ENCODE data around the gene TRIM14. TPM values are rescaled to one million over a fixed set of nuclear protein-coding genes. Genes with fewer than 3 reads are reported as not detected.

TRIM14 gene
- total and polyA plus RNA-seq, 2 donors from 2014 or later, result 11.3 to 26.3 TPM

GRCh38 chr9:98049288-98050072 lies 69.5 kb downstream of the TRIM14 start:
- no peak for TF ChIP-seq CTCF (IDR thresholded peaks at IDR 0.05; ENCODE audit: borderline replicate concordance, extremely low read depth, insufficient read depth)
- FAIRE-seq, result no peak

GRCh38 chr9:98047002-98047401 lies 72.0 kb downstream of the TRIM14 start:
- Histone ChIP-seq H3K9me3 (ENCODE audit: control insufficient read depth in 2 of 3, insufficient read depth in 1 of 3, low read length in 3 of 3) (no peaks in the 10 kb centered on the region), H3K4me1 (ENCODE audit: control insufficient read depth in 2 of 3, insufficient read depth in 2 of 3, low read depth in 1 of 3, low read length in 3 of 3) (no peaks in the 10 kb centered on the region), H3K4me3 (ENCODE audit: low read length in 3 of 3) (no peak overlapping the region), H3K9ac (ENCODE audit: low read length in 3 of 3) (no peak overlapping the region), H3K27ac (ENCODE audit: low read depth in 2 of 2, low read length in 2 of 2) (no peak overlapping the region), H3K36me3 (ENCODE audit: control insufficient read depth in 2 of 3, insufficient read depth in 3 of 3, low read length in 3 of 3) (no peaks in the 10 kb centered on the region), H3K27me3 (ENCODE audit: control insufficient read depth, insufficient read depth, low read length) (no peaks in the 10 kb centered on the region)
- intact Hi-C loops (cut with DNase I), result no loop called here
- TF ChIP-seq CTCF (IDR thresholded peaks at IDR 0.05; ENCODE audit: borderline replicate concordance, extremely low read depth, insufficient read depth), result no peak
- DNase-seq (no peak), FAIRE-seq (no peak)

More at GRCh38 chr9:98049288-98050072, 69.5 kb downstream of the TRIM14 start:
- Histone ChIP-seq H3K36me3 (ENCODE audit: control insufficient read depth in 2 of 3, insufficient read depth in 3 of 3, low read length in 3 of 3) (no peaks in the 10 kb centered on the region), H3K4me1 (ENCODE audit: control insufficient read depth in 2 of 3, insufficient read depth in 2 of 3, low read depth in 1 of 3, low read length in 3 of 3) (no peaks in the 10 kb centered on the region), H3K9ac (ENCODE audit: low read length in 3 of 3) (no peak overlapping the region), H3K4me3 (ENCODE audit: low read length in 3 of 3) (no peak overlapping the region), H3K27me3 (ENCODE audit: control insufficient read depth, insufficient read depth, low read length) (no peaks in the 10 kb centered on the region), H3K27ac (ENCODE audit: low read depth in 2 of 2, low read length in 2 of 2) (no peak overlapping the region), H3K9me3 (ENCODE audit: control insufficient read depth in 2 of 3, insufficient read depth in 1 of 3, low read length in 3 of 3) (no peaks in the 10 kb centered on the region)
- no peak for DNase-seq
- intact Hi-C loops (cut with DNase I), result no loop called here

- Histone ChIP-seq H3K36me3 (ENCODE audit: control insufficient read depth in 2 of 3, insufficient read depth in 3 of 3, low read length in 3 of 3) (no peaks in the 10 kb centered on the region), H3K4me1 (ENCODE audit: control insufficient read depth in 2 of 3, insufficient read depth in 2 of 3, low read depth in 1 of 3, low read length in 3 of 3) (no peaks in the 10 kb centered on the region), H3K4me3 (ENCODE audit: low read length in 3 of 3) (no peak overlapping the region), H3K27ac (ENCODE audit: low read depth in 2 of 2, low read length in 2 of 2) (no peak overlapping the region), H3K27me3 (ENCODE audit: control insufficient read depth, insufficient read depth, low read length) (no peaks in the 10 kb centered on the region), H3K9me3 (ENCODE audit: control insufficient read depth in 2 of 3, insufficient read depth in 1 of 3, low read length in 3 of 3) (no peaks in the 10 kb centered on the region), H3K9ac (ENCODE audit: low read length in 3 of 3) (no peak overlapping the region)
- no peak for DNase-seq
- FAIRE-seq, result no peak
- no peak for TF ChIP-seq CTCF (IDR thresholded peaks at IDR 0.05; ENCODE audit: borderline replicate concordance, extremely low read depth, insufficient read depth)
- intact Hi-C loops (cut with DNase I), result no loop called here
These were observed 72.9 kb downstream of the TRIM14 start for GRCh38 chr9:98046180-98046543.

Data from kidney (tissue), 14 donors.